ENCODE results near the gene LRRK1. TPM values are rescaled to one million over a fixed set of nuclear protein-coding genes. Genes with fewer than 3 reads are reported as not detected.

The LRRK1 gene
- 1 to 10 TPM in 1 of 2 experiments, under 1 TPM in 1; 0.28 to 1.2 TPM for total RNA-seq

GRCh38 chr15:100918690-100919480 is at the start of gene LRRK1:
LRRK1 (plus strand) TSS chr15:100919357; CDS start chr15:100924633, 5,276 bp downstream.

GRCh38 chr15:100879464-100880138 is 39.6 kb upstream of the LRRK1 start, which contains the start of gene ALDH1A3:
ALDH1A3 (plus strand) TSS chr15:100879831; CDS start chr15:100879908, 77 bp downstream.

Other genes with a start within 250 kb of the LRRK1 start
- not detected for gene ALDH1A3, start 39.5 kb upstream of the LRRK1 start, total RNA-seq

Data from activated naive CD4-positive, alpha-beta T cell treated with anti-CD3 and anti-CD28 coated beads, Interleukin-2, amount 10 ng/mL, durations not matched to agents 5 hours and 36 hours (primary cell).